Measurements from ENCODE around the gene MPI. TPM values are rescaled to one million over a fixed set of nuclear protein-coding genes. Genes with fewer than 3 reads are reported as not detected.

The MPI gene
- total and polyA plus RNA-seq, 3 donors from 2014 or later = 65.4 to 92.6 (median 78.1) TPM

DNA sequence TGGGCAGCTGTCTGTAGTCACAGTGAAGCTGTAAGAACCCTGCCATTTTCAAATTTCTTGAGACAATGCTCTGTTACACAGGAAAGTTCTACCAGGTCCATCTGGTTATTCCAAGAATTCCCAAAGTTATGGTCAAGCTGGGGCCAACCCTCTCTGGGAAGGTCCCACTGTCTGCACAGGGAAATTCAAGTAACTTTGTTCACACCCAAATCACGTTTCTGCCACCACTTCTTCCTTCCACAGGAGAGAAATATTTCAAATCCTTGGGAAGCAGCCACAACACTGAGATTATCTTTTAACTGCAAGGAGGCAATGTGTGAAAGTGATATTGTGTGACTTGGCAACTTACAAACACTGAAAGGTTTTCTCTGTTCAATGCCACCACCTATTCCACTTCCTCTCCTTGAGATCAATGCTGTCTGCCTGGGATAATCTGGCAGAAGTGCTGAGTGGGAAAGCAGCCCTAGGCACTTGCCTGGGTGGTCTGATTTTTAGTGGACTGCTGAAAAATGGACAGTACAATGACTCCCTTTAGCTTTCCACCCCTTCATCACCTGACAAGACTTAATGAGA lies 22.3 kb upstream of the MPI start:
- peak overlapping the region in 1 of 2 donors; percentile 64 for H3K27ac ChIP-seq
- H3K4me3 ChIP-seq = no peak overlapping the region
- peaks cover 41% of the 10 kb centered on the region for H3K4me1 ChIP-seq
- 25 to 35% methylated on average over 1 of the region's 1 CpG for WGBS, 2 donors
- no peaks in the 10 kb centered on the region for H3K9me3 ChIP-seq
- DNase-seq = no peak
- H3K36me3 ChIP-seq (ENCODE audit: low read depth, missing control alignments) = no peaks in the 10 kb centered on the region
- H3K27me3 ChIP-seq = no peaks in the 10 kb centered on the region
- intact Hi-C loops (cut with DNase I; ENCODE audit: low total_unique reads) = no loop called here
- TF ChIP-seq CTCF (IDR thresholded peaks at IDR 0.05) (no peak), POLR2A (IDR thresholded peaks at IDR 0.05) (no peak)

DNA sequence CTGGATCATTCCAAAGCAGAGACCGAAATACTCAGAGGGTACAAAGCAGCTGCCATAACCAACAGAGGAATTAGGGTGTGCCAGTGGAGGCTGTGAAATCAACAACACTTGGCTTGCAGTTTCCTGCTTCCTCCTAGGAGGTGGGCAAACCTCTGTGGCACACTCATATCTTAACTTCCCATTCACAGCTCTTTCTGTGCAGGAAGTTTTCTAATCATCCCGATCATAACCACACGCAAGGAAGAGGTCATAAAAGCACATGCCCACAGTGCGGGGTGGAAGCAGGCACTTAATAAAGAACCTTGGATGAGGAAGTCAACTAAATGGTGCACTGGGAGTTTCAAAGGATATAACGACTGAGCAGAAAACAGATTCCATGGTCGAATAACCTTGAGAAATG lies 21.8 kb upstream of the MPI start:
- intact Hi-C loops (cut with DNase I; ENCODE audit: low total_unique reads) = no loop called here
- Histone ChIP-seq H3K4me3 (no peak overlapping the region), H3K27ac (peak overlapping the region in 1 of 2 donors; percentile 64), H3K9me3 (no peaks in the 10 kb centered on the region), H3K36me3 (ENCODE audit: low read depth, missing control alignments) (no peaks in the 10 kb centered on the region), H3K27me3 (no peaks in the 10 kb centered on the region), H3K4me1 (peaks cover 41% of the 10 kb centered on the region)
- no peak for TF ChIP-seq CTCF (IDR thresholded peaks at IDR 0.05)
- TF ChIP-seq POLR2A (IDR thresholded peaks at IDR 0.05) = no peak
- 53 to 60% methylated on average over 6 of the region's 6 CpGs for WGBS, 2 donors
- DNase-seq = no peak

DNA sequence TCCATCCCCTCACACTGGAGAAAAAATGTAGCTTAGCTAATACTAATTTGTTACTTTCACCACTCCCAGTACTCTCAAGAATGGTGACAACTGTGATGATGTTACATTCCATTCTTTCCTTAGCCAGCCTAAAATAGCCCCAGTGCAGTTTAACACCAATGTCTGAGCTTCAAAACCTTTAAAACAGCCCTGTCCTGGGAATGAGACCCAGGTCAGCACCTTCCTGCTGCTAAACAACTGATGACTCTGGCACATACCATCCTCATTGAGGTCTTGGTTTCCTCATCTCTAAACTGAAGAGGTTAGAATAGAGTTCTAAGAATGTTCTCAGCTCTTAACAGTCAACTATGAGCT lies 20.5 kb upstream of the MPI start:
- DNase-seq = no peak
- Histone ChIP-seq H3K36me3 (ENCODE audit: low read depth, missing control alignments) (no peaks in the 10 kb centered on the region), H3K27me3 (no peaks in the 10 kb centered on the region), H3K4me3 (no peak overlapping the region), H3K4me1 (peaks cover 43% of the 10 kb centered on the region), H3K27ac (peak overlapping the region in 1 of 2 donors; percentile 64), H3K9me3 (no peaks in the 10 kb centered on the region)
- no peak for TF ChIP-seq POLR2A (IDR thresholded peaks at IDR 0.05)
- no peak for TF ChIP-seq CTCF (IDR thresholded peaks at IDR 0.05)
- intact Hi-C loops (cut with DNase I; ENCODE audit: low total_unique reads) = no loop called here

GRCh38 chr15:74869726-74870407 lies 20.0 kb upstream of the MPI start:
- intact Hi-C loops (cut with DNase I; ENCODE audit: low total_unique reads) = no loop called here
- H3K4me1 ChIP-seq = peaks cover 43% of the 10 kb centered on the region
- peak; percentile 37 for DNase-seq
- H3K4me3 ChIP-seq = no peak overlapping the region
- TF ChIP-seq POLR2A (IDR thresholded peaks at IDR 0.05) = no peak
- no peak for TF ChIP-seq CTCF (IDR thresholded peaks at IDR 0.05)
- H3K27me3 ChIP-seq = no peaks in the 10 kb centered on the region
- H3K27ac ChIP-seq = peak overlapping the region in 1 of 2 donors; percentile 64
- WGBS, 2 donors = 59 to 63% methylated on average over 5 to 6 of the region's 6 CpGs
- no peaks in the 10 kb centered on the region for H3K9me3 ChIP-seq
- H3K36me3 ChIP-seq (ENCODE audit: low read depth, missing control alignments) = no peaks in the 10 kb centered on the region
